Suppressor macrophage treated with lipopolysaccharide for 4 hours (primary cell): Measurements from ENCODE around the gene TAF1L.

Experiments
- DNase-seq: peaks from one replicate; pipeline ENCODE4 v3.0.0-alpha.2; 2020

The TAF1L gene

DNA sequence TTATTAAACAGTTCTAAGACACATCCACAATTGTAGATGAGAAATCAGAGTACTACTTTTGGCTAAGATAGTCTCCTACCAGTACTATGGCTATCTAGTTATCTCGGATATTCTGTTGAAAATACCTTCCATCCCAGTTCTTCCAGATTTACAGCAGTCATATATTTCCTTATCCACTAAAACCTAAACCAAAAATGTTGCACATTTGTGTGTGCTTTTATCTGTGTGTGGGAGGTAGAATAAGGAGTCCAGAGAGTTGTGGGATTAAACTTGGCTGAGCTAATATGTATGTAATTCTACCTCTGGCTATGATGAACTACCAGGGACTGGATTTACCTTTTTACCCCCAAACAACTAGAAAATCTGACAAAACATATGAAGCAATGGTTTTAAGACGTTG lies 45.0 kb downstream of the TAF1L start:
- DNase-seq: no peak

DNA sequence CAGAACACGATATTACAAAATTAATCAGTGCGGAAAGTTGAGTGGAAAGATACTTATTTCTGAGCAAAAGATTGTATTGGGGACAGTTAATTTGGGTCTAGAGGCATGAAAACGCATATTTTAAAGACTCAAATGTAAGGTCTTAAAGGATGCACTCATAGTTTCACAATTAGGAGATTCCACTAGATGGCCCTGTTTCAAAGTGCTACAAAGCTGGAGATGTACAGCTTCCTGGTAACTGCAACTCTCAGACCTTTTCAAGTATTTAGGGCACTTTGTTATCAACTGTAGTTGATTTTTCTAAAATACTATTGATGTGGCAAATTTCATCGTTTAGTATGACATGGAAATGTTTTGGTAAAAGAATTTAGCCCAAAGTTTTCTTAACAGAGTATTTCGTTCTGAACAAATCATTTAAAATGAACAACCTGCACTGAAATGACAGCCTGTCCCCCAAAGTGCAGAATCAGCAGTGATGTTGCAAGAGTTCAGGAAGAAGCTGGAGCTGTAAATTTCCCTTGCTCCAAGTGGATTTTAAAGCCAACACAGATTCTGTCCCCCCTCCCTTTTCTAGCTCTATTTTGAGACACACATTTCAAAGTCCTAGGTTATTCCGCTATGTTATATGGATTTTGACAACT lies 46.3 kb downstream of the TAF1L start:
- DNase-seq: peak; percentile 64

DNA sequence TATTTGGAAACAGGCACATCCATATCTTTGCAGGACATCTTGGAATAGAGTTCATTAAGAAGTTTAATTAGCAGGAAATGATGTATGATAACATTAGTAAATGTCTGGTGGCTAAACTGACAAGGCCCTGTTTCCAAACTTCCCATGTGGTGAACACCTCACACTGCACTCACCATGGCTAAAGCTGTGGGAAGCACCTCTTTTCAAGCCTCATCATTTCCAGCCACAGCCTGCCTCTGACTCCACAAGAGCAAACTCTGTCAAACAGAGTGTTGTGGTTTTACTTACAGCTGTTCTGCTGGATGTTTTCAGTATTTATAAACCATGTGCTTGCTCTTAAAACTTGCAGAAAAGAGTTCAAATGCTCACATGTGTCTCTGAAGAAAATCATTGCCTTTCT lies 47.6 kb downstream of the TAF1L start:
- peak; percentile 49 for DNase-seq

DNA sequence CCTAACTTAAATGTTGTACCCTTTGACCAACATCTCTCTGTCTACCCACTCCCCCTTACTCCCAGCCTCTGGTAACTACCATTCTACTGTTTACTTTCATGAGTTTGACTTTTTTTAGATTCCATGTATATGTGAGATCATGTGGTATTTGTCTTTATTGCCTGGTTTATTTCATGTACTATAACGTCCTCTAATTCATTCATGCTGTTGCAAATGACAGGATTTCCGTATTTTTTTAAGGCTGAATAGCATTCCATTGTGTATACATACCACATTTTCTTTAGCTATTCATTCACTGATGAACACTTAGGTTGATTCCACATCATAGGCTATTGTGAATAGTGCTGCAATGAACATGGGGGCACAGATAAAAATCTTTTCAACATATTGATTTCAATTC lies 50.7 kb downstream of the TAF1L start:
- no peak for DNase-seq

DNA sequence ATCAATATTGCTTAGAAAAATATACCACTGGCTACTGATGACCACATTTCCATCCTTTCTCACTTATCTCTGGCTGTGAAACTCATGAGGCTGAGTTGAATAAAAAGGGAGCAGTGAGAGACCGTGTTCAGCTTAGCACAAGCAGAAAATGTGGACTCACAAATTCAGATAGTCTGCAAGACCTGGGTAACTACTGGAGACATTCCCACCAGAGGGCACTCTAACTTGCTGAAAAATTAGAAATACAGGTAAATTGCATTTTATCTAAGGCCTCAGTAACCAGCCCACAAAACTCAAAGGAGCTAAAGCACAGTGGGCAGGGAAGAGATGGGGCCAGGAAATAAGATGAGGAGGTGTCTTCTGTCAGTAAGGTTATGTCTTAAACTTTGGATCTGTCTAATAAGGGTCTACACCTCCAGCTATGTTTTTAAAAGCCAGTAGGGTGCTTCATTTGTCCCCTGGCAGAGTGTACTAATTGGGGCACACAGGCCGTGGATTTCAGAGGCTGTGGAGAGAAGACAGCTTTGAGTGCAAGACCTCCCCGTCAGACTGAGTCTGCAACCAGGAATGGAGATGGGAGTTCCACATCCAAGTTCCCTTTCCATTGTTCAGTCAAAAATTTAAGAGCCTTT lies 53.8 kb downstream of the TAF1L start:
- peak; percentile 49 for DNase-seq

DNA sequence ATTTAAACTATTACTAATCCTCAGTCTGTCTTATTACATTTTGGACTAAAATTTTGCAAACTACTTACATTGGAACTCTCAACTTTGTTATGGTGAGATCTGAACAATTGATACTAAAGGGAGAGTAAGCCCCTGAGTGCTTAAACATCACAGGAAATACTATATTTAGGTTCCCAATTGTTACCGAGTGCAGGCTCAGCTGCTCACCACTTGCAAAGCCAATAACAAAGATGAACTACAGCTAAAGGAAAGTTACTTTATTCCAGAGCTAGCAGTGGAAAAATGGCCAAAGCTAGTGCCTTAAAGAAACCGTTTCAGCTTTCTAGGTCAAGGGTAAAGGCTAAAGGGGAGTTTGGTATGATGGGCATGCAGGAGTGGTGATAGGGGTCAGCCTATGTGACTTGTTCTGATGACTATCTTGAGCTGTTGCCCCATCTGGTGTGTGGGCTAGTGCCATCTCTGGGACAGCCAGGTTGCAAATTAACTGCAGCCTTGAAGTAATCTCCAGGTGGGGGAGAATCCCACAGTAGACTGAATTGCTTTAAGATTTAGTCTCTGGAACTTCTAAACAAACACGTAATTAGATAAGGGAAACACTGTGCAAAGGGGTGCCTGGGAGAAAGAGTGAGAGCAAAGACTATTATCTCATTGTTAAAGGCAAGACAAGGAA lies 54.7 kb downstream of the TAF1L start:
- no peak for DNase-seq

DNA sequence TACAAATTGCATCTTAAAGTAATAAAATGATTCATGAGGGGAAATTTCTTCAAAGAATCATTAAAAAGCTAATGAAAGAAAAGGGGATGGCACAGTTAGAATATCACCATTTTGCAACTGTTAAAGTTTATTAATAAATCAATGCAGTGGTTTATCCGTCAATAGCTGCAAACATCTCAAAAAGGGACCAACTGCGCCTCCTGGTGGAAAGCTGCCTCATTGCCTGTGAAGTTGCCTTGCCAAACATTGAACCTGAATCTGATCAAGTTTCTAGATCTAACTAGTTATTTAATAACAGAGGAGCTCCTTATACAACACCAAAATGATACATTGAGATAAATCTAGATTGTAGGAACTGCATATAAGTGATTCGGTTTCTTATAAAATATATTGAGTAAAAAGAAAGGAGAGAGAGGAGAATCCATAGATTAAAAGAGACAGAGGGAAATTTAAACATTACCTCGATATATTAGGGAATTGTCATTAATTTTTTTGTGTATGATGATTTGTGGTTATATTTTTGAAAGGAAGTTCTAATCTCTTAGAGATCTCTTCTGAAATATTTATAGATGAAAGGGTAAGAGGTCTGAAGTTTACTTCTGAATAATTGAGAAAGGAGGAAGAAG lies 55.6 kb downstream of the TAF1L start:
- DNase-seq: peak; percentile 78
